Esophagus squamous epithelium (tissue), 5 donors: ENCODE results near the gene KLHL5. TPM values are rescaled to one million over a fixed set of nuclear protein-coding genes. Genes with fewer than 3 reads are reported as not detected.
"Not testable (repeated sequence)": the region's sequence is repeated elsewhere in the genome, so short reads cannot be mapped to it uniquely, and the experiment has no call there.

Experiments
- DNase-seq: peaks from one replicate; lab custom pipeline; 2025; lab: John Stamatoyannopoulos, UW
- H3K27ac ChIP-seq, 4 donors: fragments of 200-600 bp; sonication (generic); one replicate each; pipeline ENCODE4 v1.5.1; 2016 to 2019; ENCODE audit warnings: mild to moderate bottlenecking in 1 of 4
- H3K27me3 ChIP-seq, 4 donors: fragments of 200-600 bp; sonication (generic); 1 replicate in 3 of 4; 2 replicates in 1 of 4; pipeline versions ENCODE4 v1.5.1 to v1.6.0; 2017 to 2021; ENCODE audit warnings: antibody characterized with exemption in 1 of 4
- H3K36me3 ChIP-seq, 3 donors: fragments of 200-600 bp; sonication (generic); one replicate each; pipeline ENCODE4 v1.5.1; 2016 to 2019
- H3K4me1 ChIP-seq, 3 donors: fragments of 200-600 bp; sonication (generic); one replicate each; pipeline ENCODE4 v1.5.1; 2017 to 2019
- H3K4me3 ChIP-seq, 4 donors: fragments of 200-600 bp; sonication (generic); 1 replicate in 3 of 4; 2 replicates in 1 of 4; pipeline ENCODE4 v1.5.1; 2016 to 2019; ENCODE audit warnings: mild to moderate bottlenecking in 2 of 4, moderate library complexity in 1 of 4
- H3K9me3 ChIP-seq, 3 donors: fragments of 200-600 bp; sonication (generic); one replicate each; pipeline ENCODE4 v1.5.1; 2016 to 2019
- POLR2A ChIP-seq, 4 donors: fragments of 450-650 bp; IDR thresholded peaks; one replicate each; pipeline ENCODE4 v1.6.1; 2017; ENCODE audit warnings: antibody characterized with exemption in 4 of 4, mild to moderate bottlenecking in 4 of 4, moderate library complexity in 3 of 4
- WGBS, 2 donors: methylation state at CpG; one replicate each; pipeline ENCODE4 v1.1.5; 2018; 5-methylcytosine and 5-hydroxymethylcytosine counted together
- intact Hi-C: fragments of 100-400 bp; cut with DNase I; formaldehyde crosslinking; loops from one replicate; pipeline ENCODE4 v1.15.0; 2022
- total RNA-seq, 4 donors: library from RNA; depleted of rRNA; stranded (reverse); fragments of >200 nt; gene quantifications; one replicate each; pipeline ENCODE4 v1.1.0, GENCODE V29; 2016
- TF ChIP-seq, protein P1 (sequence below), 6 experiments: fragments of 450-650 bp in 4 of 6; fragments of 200-600 bp in 2 of 6; sonication (generic) in 2 of 6; IDR thresholded peaks; one replicate each; pipeline ENCODE4 v1.5.1; 2016 to 2019; ENCODE audit warnings: antibody characterized with exemption in 6 of 6, mild to moderate bottlenecking in 4 of 6, moderate library complexity in 4 of 6
- donor health status: DM: yes; HTN: yes; CAD: no.

The KLHL5 gene
- total RNA-seq, 4 donors from 2014 or later: 4.6 to 47.3 (median 18.9) TPM

DNA sequence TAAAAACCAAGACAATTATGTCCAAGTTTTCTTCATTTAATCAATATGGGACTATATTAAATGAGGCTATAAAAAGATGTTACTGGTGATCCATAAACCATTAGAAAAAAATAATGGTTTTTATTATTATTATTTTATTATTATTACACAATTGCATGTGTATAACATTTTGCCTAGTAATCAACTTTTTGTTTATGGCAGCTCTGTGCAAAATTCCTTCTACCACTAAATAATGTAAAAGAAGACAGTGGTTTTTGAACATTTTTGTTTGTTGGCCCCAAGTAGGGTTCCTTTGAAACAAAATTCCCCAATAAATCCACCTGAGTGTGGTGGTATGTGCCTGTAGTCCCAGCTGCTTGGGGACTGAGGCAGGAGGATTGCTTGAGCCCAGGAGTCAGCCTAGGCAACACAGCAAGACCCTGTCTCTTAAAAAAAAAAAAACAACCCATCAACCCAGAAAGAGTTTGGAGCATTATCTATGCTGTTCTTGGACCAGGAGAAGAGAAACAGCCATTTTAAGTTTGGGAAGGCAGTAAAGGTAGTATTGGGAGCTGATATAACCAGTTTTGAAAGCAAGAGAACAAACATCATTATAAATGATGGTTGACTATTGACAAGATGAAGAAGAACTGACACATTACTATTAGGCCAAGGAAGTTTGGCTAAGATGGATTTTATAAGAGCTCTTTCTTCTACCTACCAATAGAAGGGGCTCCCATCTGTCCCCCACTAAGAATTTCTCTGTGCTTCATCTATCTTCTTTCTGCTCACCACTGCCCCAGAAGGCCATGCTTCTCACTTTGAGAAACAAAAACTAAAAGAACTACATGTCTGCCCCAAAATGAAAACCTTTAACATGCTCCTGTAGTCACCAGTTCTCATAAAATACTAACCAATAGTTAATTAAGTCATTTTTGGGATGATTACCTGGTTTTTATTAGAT, 32.0 kb upstream of the KLHL5 start:
- no peaks in the 10 kb centered on the region for H3K27me3 ChIP-seq
- no peaks in the 10 kb centered on the region for H3K9me3 ChIP-seq
- H3K4me3 ChIP-seq: peak overlapping the region in 1 of 4 donors; percentile 39
- intact Hi-C loops: no loop called here
- no peak for TF ChIP-seq POLR2A (IDR thresholded peaks at IDR 0.05)
- TF ChIP-seq, protein P1, sequence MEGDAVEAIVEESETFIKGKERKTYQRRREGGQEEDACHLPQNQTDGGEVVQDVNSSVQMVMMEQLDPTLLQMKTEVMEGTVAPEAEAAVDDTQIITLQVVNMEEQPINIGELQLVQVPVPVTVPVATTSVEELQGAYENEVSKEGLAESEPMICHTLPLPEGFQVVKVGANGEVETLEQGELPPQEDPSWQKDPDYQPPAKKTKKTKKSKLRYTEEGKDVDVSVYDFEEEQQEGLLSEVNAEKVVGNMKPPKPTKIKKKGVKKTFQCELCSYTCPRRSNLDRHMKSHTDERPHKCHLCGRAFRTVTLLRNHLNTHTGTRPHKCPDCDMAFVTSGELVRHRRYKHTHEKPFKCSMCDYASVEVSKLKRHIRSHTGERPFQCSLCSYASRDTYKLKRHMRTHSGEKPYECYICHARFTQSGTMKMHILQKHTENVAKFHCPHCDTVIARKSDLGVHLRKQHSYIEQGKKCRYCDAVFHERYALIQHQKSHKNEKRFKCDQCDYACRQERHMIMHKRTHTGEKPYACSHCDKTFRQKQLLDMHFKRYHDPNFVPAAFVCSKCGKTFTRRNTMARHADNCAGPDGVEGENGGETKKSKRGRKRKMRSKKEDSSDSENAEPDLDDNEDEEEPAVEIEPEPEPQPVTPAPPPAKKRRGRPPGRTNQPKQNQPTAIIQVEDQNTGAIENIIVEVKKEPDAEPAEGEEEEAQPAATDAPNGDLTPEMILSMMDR (IDR thresholded peaks at IDR 0.05): no peak
- H3K4me1 ChIP-seq: peaks cover 0 to 10% (median 0%) of the 10 kb centered on the region in 3 donors
- no peaks in the 10 kb centered on the region for H3K36me3 ChIP-seq
- DNase-seq: no peak
- H3K27ac ChIP-seq: peak overlapping the region in 1 of 4 donors; percentile 15

DNA sequence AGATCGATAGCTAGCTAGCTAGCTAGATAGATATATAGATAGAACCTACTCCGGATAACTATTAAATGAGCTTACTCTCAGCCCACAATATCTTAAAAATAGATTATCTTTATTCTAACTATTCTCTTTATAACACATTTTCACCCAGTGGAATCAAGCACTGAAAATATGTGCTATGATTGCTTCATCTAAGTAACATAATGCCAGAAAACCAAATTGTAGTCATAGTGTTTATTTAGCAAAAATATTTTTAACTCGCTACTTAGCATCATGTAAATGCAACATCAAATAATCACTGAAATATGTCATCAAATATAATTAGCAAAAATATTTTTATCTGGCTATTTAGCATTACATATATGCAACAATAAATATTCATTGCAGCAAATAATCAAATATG, 31.3 kb upstream of the KLHL5 start:
- Histone ChIP-seq H3K4me3 (peak overlapping the region in 1 of 4 donors; percentile 39), H3K27me3 (no peaks in the 10 kb centered on the region), H3K27ac (peak overlapping the region in 1 of 4 donors; percentile 15), H3K9me3 (no peaks in the 10 kb centered on the region), H3K4me1 (peaks cover 0 to 10% (median 0%) of the 10 kb centered on the region in 3 donors), H3K36me3 (no peaks in the 10 kb centered on the region)
- intact Hi-C loops: no loop called here
- DNase-seq: no peak
- 57 to 82% methylated on average over 3 of the region's 3 CpGs for WGBS, 2 donors
- TF ChIP-seq, protein P1 (IDR thresholded peaks at IDR 0.05): no peak
- no peak for TF ChIP-seq POLR2A (IDR thresholded peaks at IDR 0.05)

DNA sequence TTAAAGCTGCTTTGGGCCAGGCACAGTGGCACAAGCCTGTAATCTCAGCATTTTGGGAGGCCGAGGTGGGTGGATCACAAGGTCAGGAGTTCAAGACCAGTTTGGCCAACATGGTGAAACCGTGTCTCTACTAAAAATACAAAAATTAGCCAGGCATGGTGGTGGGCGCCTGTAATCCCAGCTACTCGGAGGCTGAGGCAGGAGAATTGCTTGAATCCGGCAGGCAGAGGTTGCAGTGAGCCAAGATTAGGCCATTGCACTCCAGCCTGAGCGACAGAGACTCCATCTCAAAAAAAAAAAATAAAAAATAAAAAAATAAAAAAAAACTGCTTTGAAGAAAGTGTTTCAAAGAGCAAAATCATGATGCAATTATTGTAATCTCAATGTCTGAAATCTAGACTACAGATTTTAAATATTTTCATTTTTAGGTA, 30.4 kb upstream of the KLHL5 start:
- DNase-seq, intact Hi-C loops, H3K27me3 ChIP-seq, H3K36me3 ChIP-seq, H3K9me3 ChIP-seq: not testable (repeated sequence)
- H3K4me1 ChIP-seq: peaks cover 0 to 17% (median 0%) of the 10 kb centered on the region in 3 donors
- 64 to 75% methylated on average over 6 of the region's 6 CpGs for WGBS, 2 donors
- peak overlapping the region in 3 of 4 donors; percentile 8 to 39 (median 12) for H3K4me3 ChIP-seq
- H3K27ac ChIP-seq: peak overlapping the region in 2 of 4 donors; percentile 42 to 53

DNA sequence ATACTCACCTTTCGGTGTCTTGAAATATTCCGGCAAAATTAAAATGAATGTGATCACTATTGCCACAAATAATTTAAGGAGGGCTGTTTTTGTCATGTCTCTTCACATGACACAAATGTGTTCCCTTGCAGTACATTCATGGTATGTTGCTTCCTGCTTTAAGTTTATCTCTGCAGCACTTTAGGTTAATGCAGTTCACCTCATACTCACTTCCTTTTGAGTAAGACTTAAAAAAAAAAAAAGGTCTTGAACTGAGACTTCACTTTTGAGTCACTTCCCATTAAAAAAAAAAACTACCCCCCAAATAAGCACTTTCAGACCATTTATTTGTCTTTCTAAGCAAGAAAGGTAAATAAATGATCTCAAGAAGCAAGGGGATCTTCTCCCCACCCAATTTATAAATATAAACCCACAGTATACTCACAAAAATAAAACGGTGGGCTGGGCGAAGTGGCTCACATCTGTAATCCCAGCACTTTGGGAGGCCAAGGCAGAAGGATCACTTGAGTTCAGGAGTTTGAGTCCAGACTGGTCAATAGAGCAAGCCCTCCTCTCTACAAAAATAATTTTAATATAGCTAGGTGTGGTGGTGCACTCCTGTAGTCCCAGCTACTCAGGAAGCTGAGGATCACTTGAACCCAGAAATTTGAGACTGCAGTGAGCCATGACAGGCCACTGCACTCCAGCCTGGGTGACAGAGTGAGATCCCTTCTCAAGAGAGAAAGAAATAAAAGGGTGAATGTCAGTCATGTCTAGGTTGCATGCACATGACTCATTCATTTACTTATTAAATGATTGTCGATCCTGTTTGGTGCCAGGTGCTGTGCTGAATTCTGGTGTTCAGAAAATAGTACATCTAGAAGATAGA, 29.6 kb upstream of the KLHL5 start, which contains the start of gene TMEM156:
Gene TMEM156, minus strand, starts transcription at position 192 of the 868 bp plus-strand sequence. Its CDS starts 96 bp downstream, at position 96.
- Histone ChIP-seq H3K27me3 (no peaks in the 10 kb centered on the region), H3K27ac (peak within 1 kb of the TSS in 2 of 4 donors; percentile 53 to 55), H3K4me3 (peak within 1 kb of the TSS in 3 of 4 donors; percentile 8 to 39 (median 12)), H3K9me3 (no peaks in the 10 kb centered on the region), H3K4me1 (peaks cover 0 to 25% (median 3%) of the 10 kb centered on the region in 3 donors), H3K36me3 (no peaks in the 10 kb centered on the region)
- no peak for DNase-seq
- 48 to 59% methylated on average over 5 of the region's 5 CpGs for WGBS, 2 donors
- TF ChIP-seq, protein P1 (IDR thresholded peaks at IDR 0.05): no peak
- TF ChIP-seq POLR2A (IDR thresholded peaks at IDR 0.05): peak in 1 of 4 donors; percentile 54
- intact Hi-C loops: no loop called here

DNA sequence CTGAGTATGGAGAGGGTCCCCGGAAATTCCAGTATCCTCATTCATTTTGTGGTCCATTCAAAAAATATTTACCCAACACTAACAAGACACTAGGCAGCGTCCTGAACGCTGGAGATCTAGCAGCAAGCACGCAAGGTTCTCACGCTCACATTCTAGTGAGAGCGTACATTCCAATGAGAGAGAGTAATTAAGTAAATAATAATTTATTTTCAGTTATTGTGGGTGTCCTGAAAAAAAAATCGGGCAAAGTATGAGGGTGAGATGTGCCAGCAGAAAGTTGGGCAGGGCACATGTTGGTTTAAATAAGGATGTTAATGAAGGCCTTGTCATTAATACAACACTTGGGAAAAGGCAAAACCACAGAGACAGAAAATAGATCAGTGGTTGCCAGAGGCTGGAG, 25.9 kb upstream of the KLHL5 start:
- WGBS, 2 donors: 50 to 71% methylated on average over 7 of the region's 7 CpGs
- intact Hi-C loops: no loop called here
- DNase-seq: no peak
- TF ChIP-seq POLR2A (IDR thresholded peaks at IDR 0.05): no peak
- TF ChIP-seq, protein P1 (IDR thresholded peaks at IDR 0.05): no peak
- Histone ChIP-seq H3K27ac (no peak overlapping the region), H3K36me3 (no peaks in the 10 kb centered on the region), H3K9me3 (no peaks in the 10 kb centered on the region), H3K4me3 (no peak overlapping the region), H3K4me1 (peaks cover 0 to 52% (median 6%) of the 10 kb centered on the region in 3 donors), H3K27me3 (no peaks in the 10 kb centered on the region)
